ENCODE data around the gene GUCY1B1.

DNA sequence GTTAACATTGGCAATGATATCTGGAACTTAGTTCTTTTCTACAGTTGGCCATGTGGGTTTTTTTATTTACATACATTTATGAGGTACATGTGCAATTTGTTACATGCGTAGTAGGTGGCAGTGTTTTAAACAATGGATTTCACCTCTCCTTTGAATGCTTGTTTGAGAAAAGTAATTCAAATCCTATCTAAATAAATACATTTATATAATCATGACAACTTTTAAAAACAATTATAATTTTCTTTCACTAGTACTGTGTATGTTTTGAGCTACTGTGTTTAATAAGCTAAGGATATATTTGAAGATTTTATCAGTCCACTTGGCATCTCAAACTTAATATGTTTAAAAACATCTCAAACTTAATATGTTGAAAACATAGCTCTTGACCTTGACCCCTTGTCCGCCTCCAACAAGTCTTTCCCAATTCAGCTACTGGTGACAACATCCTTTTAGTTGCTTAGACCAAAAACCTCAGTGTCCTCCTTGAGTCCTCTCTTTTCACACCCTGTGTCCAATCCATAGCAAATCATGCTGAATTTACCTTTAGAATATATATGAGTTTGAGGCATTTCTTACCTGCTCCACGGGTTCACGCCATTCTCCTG is 14.5 kb downstream of the GUCY1B1 start:
- TF ChIP-seq YY1 (IDR thresholded peaks at IDR 0.05; ENCODE audit: borderline replicate concordance in 1 of 3, control insufficient read depth in 1 of 3, extremely low read depth in 1 of 3, insufficient read depth in 3 of 3, insufficient read length in 1 of 3, insufficient replicate concordance in 2 of 3, low read depth in 1 of 3, low read length in 2 of 3) (no peak), POLR2AphosphoS5 (IDR thresholded peaks at IDR 0.05; ENCODE audit: control insufficient read depth, insufficient read depth, low read depth, low read length) (no peak)
- TF ChIP-seq, protein P1, sequence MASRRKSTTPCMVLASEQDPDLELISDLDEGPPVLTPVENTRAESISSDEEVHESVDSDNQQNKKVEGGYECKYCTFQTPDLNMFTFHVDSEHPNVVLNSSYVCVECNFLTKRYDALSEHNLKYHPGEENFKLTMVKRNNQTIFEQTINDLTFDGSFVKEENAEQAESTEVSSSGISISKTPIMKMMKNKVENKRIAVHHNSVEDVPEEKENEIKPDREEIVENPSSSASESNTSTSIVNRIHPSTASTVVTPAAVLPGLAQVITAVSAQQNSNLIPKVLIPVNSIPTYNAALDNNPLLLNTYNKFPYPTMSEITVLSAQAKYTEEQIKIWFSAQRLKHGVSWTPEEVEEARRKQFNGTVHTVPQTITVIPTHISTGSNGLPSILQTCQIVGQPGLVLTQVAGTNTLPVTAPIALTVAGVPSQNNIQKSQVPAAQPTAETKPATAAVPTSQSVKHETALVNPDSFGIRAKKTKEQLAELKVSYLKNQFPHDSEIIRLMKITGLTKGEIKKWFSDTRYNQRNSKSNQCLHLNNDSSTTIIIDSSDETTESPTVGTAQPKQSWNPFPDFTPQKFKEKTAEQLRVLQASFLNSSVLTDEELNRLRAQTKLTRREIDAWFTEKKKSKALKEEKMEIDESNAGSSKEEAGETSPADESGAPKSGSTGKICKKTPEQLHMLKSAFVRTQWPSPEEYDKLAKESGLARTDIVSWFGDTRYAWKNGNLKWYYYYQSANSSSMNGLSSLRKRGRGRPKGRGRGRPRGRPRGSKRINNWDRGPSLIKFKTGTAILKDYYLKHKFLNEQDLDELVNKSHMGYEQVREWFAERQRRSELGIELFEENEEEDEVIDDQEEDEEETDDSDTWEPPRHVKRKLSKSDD (conservative IDR thresholded peaks at IDR 0.05; ENCODE audit: low read length) = no peak
